ENCODE measurements around the gene MYLK.

MYLK gene

DNA sequence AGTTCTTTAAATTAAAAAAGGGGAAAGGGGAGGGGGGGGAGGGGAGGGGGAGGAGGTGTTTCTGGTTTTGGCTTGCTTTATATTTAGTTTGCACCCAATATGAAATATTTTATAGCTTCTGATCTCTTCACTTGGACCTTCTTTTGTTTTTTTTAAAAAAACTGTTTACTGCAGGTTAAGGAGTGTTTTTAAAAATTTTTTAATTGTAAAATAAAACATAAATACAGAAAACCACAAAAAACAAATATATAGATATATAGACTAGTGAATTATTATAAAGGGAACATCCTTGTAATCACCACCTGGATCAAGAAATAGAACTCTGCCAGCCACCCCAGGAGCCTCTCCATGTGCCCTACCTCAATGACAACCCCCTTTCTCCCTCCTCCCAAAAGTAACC lies 861 bp upstream of the MYLK start:
- H3K27me3 ChIP-seq (ENCODE audit: insufficient read depth, poor library complexity, severe bottlenecking), result peaks cover 22% of the 10 kb centered on the region
- TF ChIP-seq SPI1 (IDR thresholded peaks at IDR 0.05; ENCODE audit: borderline replicate concordance, low read depth) (no peak), GABPA (IDR thresholded peaks at IDR 0.05; ENCODE audit: low read depth) (no peak), POLR2AphosphoS5 (IDR thresholded peaks at IDR 0.05; ENCODE audit: low read depth) (no peak), REST (IDR thresholded peaks at IDR 0.05; ENCODE audit: insufficient replicate concordance, low read depth) (no peak)
- TF ChIP-seq, protein P1, sequence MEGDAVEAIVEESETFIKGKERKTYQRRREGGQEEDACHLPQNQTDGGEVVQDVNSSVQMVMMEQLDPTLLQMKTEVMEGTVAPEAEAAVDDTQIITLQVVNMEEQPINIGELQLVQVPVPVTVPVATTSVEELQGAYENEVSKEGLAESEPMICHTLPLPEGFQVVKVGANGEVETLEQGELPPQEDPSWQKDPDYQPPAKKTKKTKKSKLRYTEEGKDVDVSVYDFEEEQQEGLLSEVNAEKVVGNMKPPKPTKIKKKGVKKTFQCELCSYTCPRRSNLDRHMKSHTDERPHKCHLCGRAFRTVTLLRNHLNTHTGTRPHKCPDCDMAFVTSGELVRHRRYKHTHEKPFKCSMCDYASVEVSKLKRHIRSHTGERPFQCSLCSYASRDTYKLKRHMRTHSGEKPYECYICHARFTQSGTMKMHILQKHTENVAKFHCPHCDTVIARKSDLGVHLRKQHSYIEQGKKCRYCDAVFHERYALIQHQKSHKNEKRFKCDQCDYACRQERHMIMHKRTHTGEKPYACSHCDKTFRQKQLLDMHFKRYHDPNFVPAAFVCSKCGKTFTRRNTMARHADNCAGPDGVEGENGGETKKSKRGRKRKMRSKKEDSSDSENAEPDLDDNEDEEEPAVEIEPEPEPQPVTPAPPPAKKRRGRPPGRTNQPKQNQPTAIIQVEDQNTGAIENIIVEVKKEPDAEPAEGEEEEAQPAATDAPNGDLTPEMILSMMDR (IDR thresholded peaks at IDR 0.05; ENCODE audit: insufficient read depth, low read length), result no peak
- H3K4me3 ChIP-seq (replicated peaks; ENCODE audit: insufficient read depth, low read length), result no peak overlapping the region
- no peak for DNase-seq (ENCODE audit: low read depth in 1 of 2, low spot score in 1 of 2)
- H3K27ac ChIP-seq (replicated peaks), result no peak overlapping the region

DNA sequence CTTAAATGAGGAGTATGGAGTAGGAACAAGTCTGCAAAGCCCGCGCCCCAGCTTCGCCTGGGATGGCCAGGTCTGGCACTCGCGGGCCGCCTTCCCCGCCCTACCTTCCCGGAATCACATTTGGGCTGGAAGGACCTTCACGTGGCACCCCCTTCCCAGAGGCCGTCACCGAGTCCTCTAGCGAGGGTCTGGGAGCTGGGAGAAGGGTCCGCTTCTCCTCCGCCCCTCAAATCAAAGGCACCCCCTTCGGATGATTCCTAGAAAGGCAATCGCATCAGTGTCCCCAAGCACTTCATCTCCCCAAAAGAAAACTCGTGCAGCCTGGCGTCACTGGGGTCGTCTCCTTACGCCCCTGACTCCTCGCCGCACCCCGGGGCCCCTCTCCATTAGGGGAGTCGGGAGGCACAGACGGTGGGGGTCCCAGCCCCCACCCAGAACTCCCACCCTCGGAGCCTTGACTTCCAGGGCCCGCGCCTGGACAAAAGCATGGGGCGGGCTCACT lies 380 bp downstream of the MYLK start:
- no peak overlapping the region for H3K4me3 ChIP-seq (replicated peaks; ENCODE audit: insufficient read depth, low read length)
- DNase-seq (ENCODE audit: low read depth in 1 of 2, low spot score in 1 of 2), result no peak
- TF ChIP-seq REST (IDR thresholded peaks at IDR 0.05; ENCODE audit: insufficient replicate concordance, low read depth) (no peak), POLR2AphosphoS5 (IDR thresholded peaks at IDR 0.05; ENCODE audit: low read depth) (no peak), SPI1 (IDR thresholded peaks at IDR 0.05; ENCODE audit: borderline replicate concordance, low read depth) (no peak), GABPA (IDR thresholded peaks at IDR 0.05; ENCODE audit: low read depth) (no peak)
- TF ChIP-seq, protein P1 (IDR thresholded peaks at IDR 0.05; ENCODE audit: insufficient read depth, low read length), result no peak
- no peak overlapping the region for H3K27ac ChIP-seq (replicated peaks)
- H3K27me3 ChIP-seq (ENCODE audit: insufficient read depth, poor library complexity, severe bottlenecking), result peaks cover 22% of the 10 kb centered on the region

DNA sequence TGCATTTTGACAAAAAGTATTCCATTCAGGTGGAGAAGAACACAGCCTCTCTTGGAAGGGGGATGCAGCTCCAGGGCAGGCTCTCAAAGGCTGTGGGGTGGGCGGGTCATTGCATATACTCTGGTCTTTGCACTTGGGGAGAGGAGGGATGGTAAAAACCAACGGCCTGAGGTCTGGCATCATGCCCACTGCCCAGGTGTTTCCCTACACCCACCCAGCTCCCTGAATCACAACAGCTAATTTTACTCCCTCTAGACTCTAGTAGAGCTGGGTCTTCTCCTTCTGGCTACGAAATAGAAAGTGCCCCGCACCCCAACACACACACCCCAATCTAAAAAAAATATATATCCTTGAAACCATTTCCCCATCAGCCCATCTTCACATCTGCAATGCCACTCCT lies 1.0 kb downstream of the MYLK start:
- Histone ChIP-seq H3K4me3 (replicated peaks; ENCODE audit: insufficient read depth, low read length) (no peak overlapping the region), H3K27ac (replicated peaks) (no peak overlapping the region), H3K27me3 (ENCODE audit: insufficient read depth, poor library complexity, severe bottlenecking) (peaks cover 22% of the 10 kb centered on the region)
- no peak for DNase-seq (ENCODE audit: low read depth in 1 of 2, low spot score in 1 of 2)
- TF ChIP-seq POLR2AphosphoS5 (IDR thresholded peaks at IDR 0.05; ENCODE audit: low read depth) (no peak), GABPA (IDR thresholded peaks at IDR 0.05; ENCODE audit: low read depth) (no peak), SPI1 (IDR thresholded peaks at IDR 0.05; ENCODE audit: borderline replicate concordance, low read depth) (no peak), REST (IDR thresholded peaks at IDR 0.05; ENCODE audit: insufficient replicate concordance, low read depth) (no peak)
- TF ChIP-seq, protein P1 (IDR thresholded peaks at IDR 0.05; ENCODE audit: insufficient read depth, low read length), result no peak

Measured in HL-60 (cell line).